GM18507 (cell line): ENCODE measurements around the gene PRR33.

Source experiments
- DNase-seq: peaks from one replicate; pipeline ENCODE4 v3.0.0; 2011; ENCODE audit warnings: low read depth; ENCODE audit not compliant: insufficient read length; ENCODE audit errors: extremely low spot score
- FAIRE-seq: peaks from 2 replicates; lab custom pipeline; 2011; peaks lifted over from hg19 to GRCh38; lab: Jason Lieb, UNC

The PRR33 gene

GRCh38 chr11:1918436-1919315, 27.0 kb upstream of the PRR33 start:
- no peak for DNase-seq
- FAIRE-seq, result no peak

- FAIRE-seq, result no peak
- DNase-seq, result no peak
Measured at GRCh38 chr11:1917523-1918435, 26.1 kb upstream of the PRR33 start.

- FAIRE-seq (no peak), DNase-seq (no peak)
Measured at GRCh38 chr11:1916986-1917522, 25.4 kb upstream of the PRR33 start.

- DNase-seq, result no peak
- FAIRE-seq, result peak; percentile 56
Measured at GRCh38 chr11:1916132-1916985, 24.7 kb upstream of the PRR33 start.

- DNase-seq (no peak), FAIRE-seq (no peak)
Measured at GRCh38 chr11:1915795-1916131, 24.1 kb upstream of the PRR33 start.

- DNase-seq, result no peak
- no peak for FAIRE-seq
Measured at GRCh38 chr11:1913271-1914060, 21.8 kb upstream of the PRR33 start.

GRCh38 chr11:1912289-1912878, 20.7 kb upstream of the PRR33 start:
- no peak for FAIRE-seq
- DNase-seq, result no peak

GRCh38 chr11:1909524-1909923, 17.8 kb upstream of the PRR33 start:
- no peak for DNase-seq
- no peak for FAIRE-seq

GRCh38 chr11:1908618-1909017, 16.9 kb upstream of the PRR33 start:
- FAIRE-seq (no peak), DNase-seq (no peak)

GRCh38 chr11:1906611-1907423, 15.1 kb upstream of the PRR33 start:
- DNase-seq, result no peak
- FAIRE-seq, result no peak

- no peak for DNase-seq
- no peak for FAIRE-seq
Measured at GRCh38 chr11:1906181-1906580, 14.5 kb upstream of the PRR33 start.

GRCh38 chr11:1899686-1900085, 8.0 kb upstream of the PRR33 start:
- FAIRE-seq (no peak), DNase-seq (no peak)

GRCh38 chr11:1899090-1899489, 7.4 kb upstream of the PRR33 start:
- FAIRE-seq (no peak), DNase-seq (no peak)

GRCh38 chr11:1896923-1897322, 5.2 kb upstream of the PRR33 start:
- DNase-seq (no peak), FAIRE-seq (no peak)

- no peak for DNase-seq
- no peak for FAIRE-seq
Measured at GRCh38 chr11:1896468-1896867, 4.8 kb upstream of the PRR33 start.

- DNase-seq (no peak), FAIRE-seq (no peak)
Measured at GRCh38 chr11:1894759-1895158, 3.1 kb upstream of the PRR33 start.

- FAIRE-seq, result no peak
Measured at GRCh38 chr11:1893581-1894359, 2.1 kb upstream of the PRR33 start.

More at GRCh38 chr11:1893581-1894359, 2.1 kb upstream of the PRR33 start:
- no peak for DNase-seq
